KMS-11 (cell line): ENCODE results near the gene RYR2.

ENCODE experiments used
- H2AFZ ChIP-seq: fragments of 200-600 bp; sonication (generic); 2 replicates; pipeline ENCODE4 v1.6.1; 2016; ENCODE audit warnings: antibody characterized with exemption, mixed run types, low read depth
- H3K27ac ChIP-seq: fragments of 200-600 bp; sonication (generic); 2 replicates; pipeline ENCODE4 v1.6.1; 2016; ENCODE audit warnings: mild to moderate bottlenecking, mixed run types
- H3K27me3 ChIP-seq: fragments of 200-600 bp; sonication (generic); 2 replicates; pipeline ENCODE4 v1.6.1; 2017; ENCODE audit warnings: mild to moderate bottlenecking, low read depth, mixed run types, moderate library complexity; ENCODE audit not compliant: insufficient read depth
- H3K36me3 ChIP-seq: fragments of 200-600 bp; sonication (generic); 2 replicates; pipeline ENCODE4 v1.6.1; 2017; ENCODE audit warnings: mild to moderate bottlenecking, mixed run types; ENCODE audit not compliant: insufficient read depth
- H3K4me1 ChIP-seq: fragments of 200-600 bp; sonication (generic); 2 replicates; pipeline ENCODE4 v1.6.1; 2016; ENCODE audit warnings: mild to moderate bottlenecking, low read depth, mixed run types; ENCODE audit not compliant: poor library complexity, severe bottlenecking
- H3K4me2 ChIP-seq: fragments of 200-600 bp; sonication (generic); 2 replicates; pipeline ENCODE4 v1.7.0; 2016; ENCODE audit warnings: mild to moderate bottlenecking, mixed run types
- H3K4me3 ChIP-seq: fragments of 200-600 bp; sonication (generic); IDR thresholded peaks from 2 replicates; pipeline ENCODE4 v1.6.1; 2017; ENCODE audit warnings: low read depth, low read length, mixed read lengths; ENCODE audit not compliant: insufficient read depth
- H3K79me2 ChIP-seq: fragments of 200-600 bp; sonication (generic); 2 replicates; pipeline ENCODE4 v1.6.1; 2016; ENCODE audit warnings: low read depth, mixed run types; ENCODE audit not compliant: insufficient read depth
- H3K9ac ChIP-seq: fragments of 200-600 bp; sonication (generic); 2 replicates; pipeline ENCODE4 v1.6.1; 2016; ENCODE audit warnings: mild to moderate bottlenecking, mixed run types
- H4K20me1 ChIP-seq: fragments of 200-600 bp; sonication (generic); 2 replicates; pipeline ENCODE4 v1.6.1; 2016; ENCODE audit warnings: mild to moderate bottlenecking, mixed run types; ENCODE audit not compliant: insufficient read depth
- TF ChIP-seq, protein P1 (sequence below): fragments of 200-600 bp; sonication (generic); conservative IDR thresholded peaks from 2 replicates; pipeline ENCODE4 v1.6.1; 2017; ENCODE audit warnings: low read depth, mild to moderate bottlenecking, antibody characterized with exemption, low read length, moderate library complexity, mixed read lengths

The RYR2 gene

DNA sequence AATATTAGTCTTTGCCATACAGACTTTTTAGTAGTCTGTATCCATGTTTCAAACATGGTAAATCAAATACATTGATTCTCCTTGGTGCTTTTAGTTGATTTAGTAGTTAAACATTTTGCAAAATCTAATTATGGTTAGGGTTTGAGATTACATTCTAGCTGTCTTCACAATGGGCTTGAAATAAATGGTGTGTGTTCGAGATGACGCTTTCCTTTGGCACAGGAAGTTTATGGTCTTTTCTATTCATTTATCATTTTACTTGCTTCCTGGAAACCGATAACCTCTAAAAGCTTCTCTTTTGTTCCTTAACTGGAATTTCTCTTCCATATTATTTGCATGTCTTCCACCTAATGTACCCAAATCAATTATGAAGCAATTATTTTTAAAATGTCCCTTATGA lies 810.4 kb downstream of the RYR2 start:
- Histone ChIP-seq H3K36me3 (no peaks in the 10 kb centered on the region), H3K79me2 (no peaks in the 10 kb centered on the region), H2AFZ (no peak overlapping the region), H3K9ac (no peak overlapping the region), H3K27ac (no peak overlapping the region), H3K4me3 (no peak overlapping the region), H3K4me1 (no peaks in the 10 kb centered on the region), H4K20me1 (no peaks in the 10 kb centered on the region), H3K27me3 (no peaks in the 10 kb centered on the region), H3K4me2 (no peak overlapping the region)
- TF ChIP-seq, protein P1, sequence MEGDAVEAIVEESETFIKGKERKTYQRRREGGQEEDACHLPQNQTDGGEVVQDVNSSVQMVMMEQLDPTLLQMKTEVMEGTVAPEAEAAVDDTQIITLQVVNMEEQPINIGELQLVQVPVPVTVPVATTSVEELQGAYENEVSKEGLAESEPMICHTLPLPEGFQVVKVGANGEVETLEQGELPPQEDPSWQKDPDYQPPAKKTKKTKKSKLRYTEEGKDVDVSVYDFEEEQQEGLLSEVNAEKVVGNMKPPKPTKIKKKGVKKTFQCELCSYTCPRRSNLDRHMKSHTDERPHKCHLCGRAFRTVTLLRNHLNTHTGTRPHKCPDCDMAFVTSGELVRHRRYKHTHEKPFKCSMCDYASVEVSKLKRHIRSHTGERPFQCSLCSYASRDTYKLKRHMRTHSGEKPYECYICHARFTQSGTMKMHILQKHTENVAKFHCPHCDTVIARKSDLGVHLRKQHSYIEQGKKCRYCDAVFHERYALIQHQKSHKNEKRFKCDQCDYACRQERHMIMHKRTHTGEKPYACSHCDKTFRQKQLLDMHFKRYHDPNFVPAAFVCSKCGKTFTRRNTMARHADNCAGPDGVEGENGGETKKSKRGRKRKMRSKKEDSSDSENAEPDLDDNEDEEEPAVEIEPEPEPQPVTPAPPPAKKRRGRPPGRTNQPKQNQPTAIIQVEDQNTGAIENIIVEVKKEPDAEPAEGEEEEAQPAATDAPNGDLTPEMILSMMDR: no peak

- Histone ChIP-seq H3K36me3 (no peaks in the 10 kb centered on the region), H2AFZ (no peak overlapping the region), H3K79me2 (no peaks in the 10 kb centered on the region), H3K27ac (no peak overlapping the region), H3K27me3 (no peaks in the 10 kb centered on the region), H3K4me3 (no peak overlapping the region), H3K4me2 (no peak overlapping the region), H3K9ac (no peak overlapping the region), H3K4me1 (no peaks in the 10 kb centered on the region), H4K20me1 (no peaks in the 10 kb centered on the region)
- TF ChIP-seq, protein P1: no peak
Measured at GRCh38 chr1:237857455-237857854, 815.5 kb downstream of the RYR2 start.

- TF ChIP-seq, protein P1: no peak
- no peak overlapping the region for H3K4me2 ChIP-seq
- no peaks in the 10 kb centered on the region for H3K4me1 ChIP-seq
- no peak overlapping the region for H3K27ac ChIP-seq
- H3K36me3 ChIP-seq: no peaks in the 10 kb centered on the region
- H2AFZ ChIP-seq: no peak overlapping the region
- H4K20me1 ChIP-seq: no peaks in the 10 kb centered on the region
- H3K9ac ChIP-seq: no peak overlapping the region
- H3K4me3 ChIP-seq: no peak overlapping the region
- H3K79me2 ChIP-seq: no peaks in the 10 kb centered on the region
- no peaks in the 10 kb centered on the region for H3K27me3 ChIP-seq
Measured at GRCh38 chr1:237858992-237859391, 817.0 kb downstream of the RYR2 start.

- Histone ChIP-seq H3K4me3 (no peak overlapping the region), H4K20me1 (no peaks in the 10 kb centered on the region), H3K9ac (no peak overlapping the region), H3K4me1 (no peaks in the 10 kb centered on the region), H3K4me2 (no peak overlapping the region), H3K79me2 (no peaks in the 10 kb centered on the region), H2AFZ (no peak overlapping the region), H3K27ac (no peak overlapping the region), H3K27me3 (no peaks in the 10 kb centered on the region), H3K36me3 (no peaks in the 10 kb centered on the region)
- TF ChIP-seq, protein P1: no peak
Measured at GRCh38 chr1:237861944-237862343, 820.0 kb downstream of the RYR2 start.
